IMR-90 (cell line): ENCODE measurements around the gene WDFY2. TPM values are rescaled to one million over a fixed set of nuclear protein-coding genes. Genes with fewer than 3 reads are reported as not detected.
A peak's percentile ranks its signal among the peaks of the same experiment; 100 is the strongest.

ENCODE experiments used
- ATAC-seq: fragments of 200-7000 bp; cut with Tn5 transposase; 2 replicates; pipeline ENCODE4 v1.9.1; 2020; ENCODE audit warnings: low read depth, mild to moderate bottlenecking, moderate library complexity
- BruUV-seq: library from RNA; stranded (reverse); fragments of 400-500 nt; replicated peaks from 2 replicates; lab custom pipeline; 2021; lab: Mats Ljungman, UMichigan
- CTCF ChIA-PET: fragments of 300-600 bp; formaldehyde crosslinking; extraction: SDS; loops from one replicate; lab custom pipeline; 2021; ENCODE audit warnings: antibody characterized with exemption; lab: Yijun Ruan, JAX
- POLR2A ChIA-PET: fragments of 300-600 bp; sonication (Branson Sonifier 250); formaldehyde crosslinking; loops from one replicate; lab custom pipeline; 2022; ENCODE audit warnings: antibody characterized with exemption; ENCODE audit not compliant: unreplicated experiment; lab: Charles Lee
- DNase-seq: peaks from one replicate; pipeline ENCODE4 v3.0.0; 2013
- H2AFZ ChIP-seq: replicated peaks from 2 replicates; pipeline ENCODE3; 2013; ENCODE audit warnings: low read length, mild to moderate bottlenecking; ENCODE audit not compliant: poor library complexity
- H2AK5ac ChIP-seq: 2 replicates; pipeline ENCODE4 v1.6.1; 2013; ENCODE audit warnings: low read depth, low read length, inconsistent platforms
- H2AK9ac ChIP-seq: replicated peaks from 2 replicates; pipeline ENCODE3; 2013; ENCODE audit warnings: mild to moderate bottlenecking, low read depth, low read length, moderate library complexity; ENCODE audit not compliant: poor library complexity
- H2BK120ac ChIP-seq: 2 replicates; pipeline ENCODE4 v1.6.1; 2013; ENCODE audit warnings: low read depth, low read length, inconsistent platforms
- H2BK15ac ChIP-seq: 3 replicates; pipeline ENCODE4 v1.6.1; 2013; ENCODE audit warnings: low read depth, low read length, inconsistent platforms
- H2BK20ac ChIP-seq: 2 replicates; pipeline ENCODE4 v1.6.1; 2013; ENCODE audit warnings: low read depth, mild to moderate bottlenecking, inconsistent platforms, low read length, moderate library complexity
- H2BK5ac ChIP-seq: 2 replicates; pipeline ENCODE4 v1.6.1; 2013; ENCODE audit warnings: mild to moderate bottlenecking, low read depth, low read length, inconsistent platforms; ENCODE audit not compliant: poor library complexity, severe bottlenecking
- H3K14ac ChIP-seq: replicated peaks from 2 replicates; pipeline ENCODE4 v1.6.1; 2013; ENCODE audit warnings: low read depth, low read length, inconsistent platforms
- H3K18ac ChIP-seq: 2 replicates; pipeline ENCODE4 v1.6.1; 2013; ENCODE audit warnings: low read depth, low read length, control low read depth
- H3K23ac ChIP-seq: 2 replicates; pipeline ENCODE4 v1.6.1; 2013; ENCODE audit warnings: low read depth, low read length, inconsistent platforms
- H3K27ac ChIP-seq: 2 replicates; pipeline ENCODE4 v1.5.1; 2013; ENCODE audit warnings: mild to moderate bottlenecking, control low read depth, low read length; ENCODE audit not compliant: insufficient read depth
- H3K27me3 ChIP-seq: 2 replicates; pipeline ENCODE4 v1.6.1; 2013; ENCODE audit warnings: low read length; ENCODE audit not compliant: control insufficient read depth, insufficient read depth
- H3K36me3 ChIP-seq: 2 replicates; pipeline ENCODE4 v1.6.1; 2013; ENCODE audit warnings: low read length, mixed read lengths; ENCODE audit not compliant: control insufficient read depth, insufficient read depth
- H3K4ac ChIP-seq: 2 replicates; pipeline ENCODE4 v1.6.1; 2013; ENCODE audit warnings: low read depth, low read length, inconsistent platforms
- H3K4me1 ChIP-seq: 2 replicates; pipeline ENCODE4 v1.6.1; 2013; ENCODE audit warnings: low read length, mixed read lengths; ENCODE audit not compliant: control insufficient read depth, insufficient read depth
- H3K4me2 ChIP-seq: 2 replicates; pipeline ENCODE4 v1.6.1; 2013; ENCODE audit warnings: low read depth, mild to moderate bottlenecking, control low read depth, low read length, moderate library complexity
- H3K4me3 ChIP-seq: 2 replicates; pipeline ENCODE4 v1.5.1; 2013; ENCODE audit warnings: low read depth, mild to moderate bottlenecking, control low read depth, low read length, moderate library complexity; ENCODE audit not compliant: insufficient read depth
- H3K56ac ChIP-seq: 2 replicates; pipeline ENCODE4 v1.6.1; 2013; ENCODE audit warnings: low read length, inconsistent platforms; ENCODE audit not compliant: insufficient read depth; ENCODE audit errors: extremely low read depth
- H3K79me1 ChIP-seq, 2 experiments: 2 replicates each; pipeline ENCODE4 v1.6.1; 2013; ENCODE audit warnings: low read length in 2 of 2, inconsistent platforms in 1 of 2, low read depth in 1 of 2
- H3K9ac ChIP-seq: 2 replicates; pipeline ENCODE4 v1.6.1; 2013; ENCODE audit warnings: low read depth, low read length, control low read depth
- H3K9me1 ChIP-seq: 2 replicates; pipeline ENCODE4 v1.6.1; 2013; ENCODE audit warnings: low read length, inconsistent platforms; ENCODE audit not compliant: insufficient read depth
- H3K9me3 ChIP-seq: 2 replicates; pipeline ENCODE4 v1.6.1; 2013; ENCODE audit warnings: low read length; ENCODE audit not compliant: control insufficient read depth, insufficient read depth
- H4K20me1 ChIP-seq: 2 replicates; pipeline ENCODE4 v1.6.1; 2013; ENCODE audit warnings: low read length, inconsistent platforms; ENCODE audit not compliant: insufficient read depth
- H4K5ac ChIP-seq: 2 replicates; pipeline ENCODE4 v1.6.1; 2013; ENCODE audit warnings: mild to moderate bottlenecking, low read depth, low read length, control low read depth
- H4K8ac ChIP-seq, 2 experiments: 2 replicates each; pipeline ENCODE4 v1.6.1; 2013; ENCODE audit warnings: low read depth in 2 of 2, low read length in 2 of 2, control low read depth in 1 of 2, inconsistent platforms in 1 of 2
- H4K91ac ChIP-seq: 2 replicates; pipeline ENCODE4 v1.6.1; 2013; ENCODE audit warnings: low read depth, low read length, inconsistent platforms; ENCODE audit not compliant: insufficient read depth
- RCOR1 ChIP-seq: IDR thresholded peaks from 2 replicates; pipeline ENCODE4 v1.6.1; 2012; ENCODE audit warnings: mild to moderate bottlenecking, low read length, improper control_type of control experiment; ENCODE audit not compliant: insufficient replicate concordance
- WGBS, 2 experiments: methylation state at CpG; one replicate each; pipeline versions ENCODE4 v1.1.5 to v1.1.7; 2013; ENCODE audit warnings: missing lambda C conversion rate in 2 of 2; ENCODE audit not compliant: insufficient read length in 1 of 2; ENCODE audit errors: extremely low coverage in 2 of 2; 5-methylcytosine and 5-hydroxymethylcytosine counted together
- dilution Hi-C: fragments of 300-500 bp; cut with HindIII; formaldehyde crosslinking; loops from one replicate; pipeline ENCODE4 v1.14.3; 2018; ENCODE audit warnings: low sequenced_read_pairs; ENCODE audit not compliant: unreplicated experiment
- in situ Hi-C: fragments of 300-500 bp; cut with MboI; formaldehyde crosslinking; loops from 3 replicates; pipeline ENCODE4 v1.14.3; 2019; ENCODE audit warnings: low sequenced_read_pairs, inconsistent platforms, mixed read lengths
- intact Hi-C: fragments of 100-400 bp; cut with micrococcal nuclease; formaldehyde crosslinking; loops from 2 replicates; pipeline ENCODE4 v1.10.0; 2022
- polyA plus RNA-seq, 3 experiments: library from polyadenylated mRNA; depleted of rRNA; stranded (reverse); fragments of >200 nt; gene quantifications; 2 replicates each; pipeline ENCODE4 v1.2.3, GENCODE V29; 2012; ENCODE audit warnings: low replicate concordance in 1 of 3
- total RNA-seq: library from RNA; depleted of rRNA; stranded (reverse); fragments of >200 nt; gene quantifications from 2 replicates; pipeline ENCODE4 v1.2.3, GENCODE V29; 2012

The WDFY2 gene
- total and polyA plus RNA-seq, 2 of the 4 experiments (the other 2 are of a cell fraction), result 4.3 to 5.4 TPM

DNA sequence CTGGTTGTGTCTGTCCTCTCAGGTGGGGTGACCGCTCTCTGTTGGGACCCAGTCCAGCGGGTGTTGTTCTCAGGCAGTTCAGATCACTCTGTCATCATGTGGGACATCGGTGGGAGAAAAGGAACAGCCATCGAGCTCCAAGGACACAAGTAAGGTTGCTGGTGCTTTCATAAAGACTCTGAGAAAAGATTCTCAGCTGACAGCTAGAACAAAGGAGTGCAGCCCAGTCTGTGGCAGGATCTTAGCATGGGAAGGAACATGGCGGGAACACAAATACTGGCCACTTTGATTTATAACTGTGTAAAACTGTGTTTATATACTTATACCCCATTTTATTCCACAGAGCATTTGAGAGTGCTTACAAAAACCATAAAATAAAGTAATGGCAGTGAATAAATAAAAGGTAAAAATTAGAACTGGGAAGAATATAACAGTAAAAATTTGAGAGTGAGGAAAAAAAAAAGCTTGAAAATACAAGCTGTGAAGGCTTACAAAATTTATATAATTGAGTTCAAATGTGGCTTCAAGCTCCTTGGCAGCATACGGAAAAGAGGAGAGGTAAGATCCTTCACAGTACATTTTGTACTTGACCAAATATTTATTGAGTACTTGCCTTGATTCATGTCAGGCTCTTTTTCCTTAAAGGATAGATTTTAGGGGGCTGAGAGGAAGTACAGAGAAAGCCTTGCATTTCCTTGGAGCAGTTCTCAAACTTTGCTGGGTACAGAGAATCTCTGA, 154.9 kb downstream of the WDFY2 start:
- no TSS peak for BruUV-seq
- Histone ChIP-seq H3K79me1 (peaks cover 21 to 45% of the 10 kb centered on the region in 2 experiments), H3K4me2 (no peak overlapping the region), H2BK15ac (no peak overlapping the region), H4K8ac (no peak overlapping the region), H3K9me3 (no peaks in the 10 kb centered on the region), H3K14ac (no peak overlapping the region), H3K9ac (no peak overlapping the region), H3K23ac (no peak overlapping the region; the same call in 1 of the 2 replicates), H2AFZ (no peak overlapping the region), H3K18ac (no peak overlapping the region), H4K20me1 (0 out of 2 replicates have a peak, but pooled peaks cover 4% of the 10 kb centered on the region), H2BK20ac (0 out of 2 replicates have a peak overlapping the region, but pooled peaks have one; percentile 5), H2BK5ac (no peak overlapping the region), H3K4ac (no peak overlapping the region), H3K4me3 (no peak overlapping the region), H3K27ac (no peak overlapping the region), H2AK9ac (no peak overlapping the region), H4K5ac (no peak overlapping the region), H3K9me1 (peaks cover 20% of the 10 kb centered on the region; the same call in 1 of the 2 replicates), H3K27me3 (no peaks in the 10 kb centered on the region), H4K91ac (no peak overlapping the region), H2AK5ac (0 out of 2 replicates have a peak overlapping the region, but pooled peaks have one; percentile 24), H2BK120ac (no peak overlapping the region), H3K36me3 (peaks cover 8% of the 10 kb centered on the region), H3K4me1 (peaks cover 6% of the 10 kb centered on the region), H3K56ac (no peak overlapping the region)
- no peak for TF ChIP-seq RCOR1
- DNase-seq, result no peak
- CTCF ChIA-PET, result no interaction called here
- 100% methylated on average over 1 of the region's 6 CpGs; no CpG with 5 or more reads in 1 of the 2 experiments for WGBS, 2 experiments
- no peak for ATAC-seq
- intact Hi-C loops (no loop called here), dilution Hi-C loops (no loop called here), in situ Hi-C loops (loop anchor here (10.0 kb wide), 1 partner anchor 294 kb away; no protein-coding TSS in a partner anchor)
- POLR2A ChIA-PET, result interaction anchor here (0.6 to 1.3 kb wide), 2 partner anchors 286 to 468 kb away, joined by 3 read pairs; no protein-coding TSS in a partner anchor
